HL-60 (cell line): ENCODE measurements around the gene NEUROD2.
A peak's percentile ranks its signal among the peaks of the same experiment; 100 is the strongest.

Experiments
- CTCF ChIP-seq: IDR thresholded peaks from one replicate; pipeline ENCODE4 v1.5.1; 2011; ENCODE audit warnings: low read length, control low read depth, inconsistent platforms; ENCODE audit not compliant: insufficient read depth
- GABPA ChIP-seq: IDR thresholded peaks from 2 replicates; pipeline ENCODE4 v1.6.1; 2012; ENCODE audit warnings: low read depth
- POLR2AphosphoS5 ChIP-seq: IDR thresholded peaks from 2 replicates; pipeline ENCODE4 v1.6.1; 2012; ENCODE audit warnings: low read depth
- REST ChIP-seq: IDR thresholded peaks from 2 replicates; pipeline ENCODE4 v1.6.1; 2012; ENCODE audit warnings: low read depth; ENCODE audit not compliant: insufficient replicate concordance

GRCh38 chr17:39591958-39592954 is 15.5 kb downstream of the NEUROD2 start:
- no peak for TF ChIP-seq CTCF
- peak; percentile 95 for TF ChIP-seq REST
- TF ChIP-seq POLR2AphosphoS5, result no peak
- no peak for TF ChIP-seq GABPA
